ENCODE measurements around the gene SSR2.

SSR2 gene

DNA sequence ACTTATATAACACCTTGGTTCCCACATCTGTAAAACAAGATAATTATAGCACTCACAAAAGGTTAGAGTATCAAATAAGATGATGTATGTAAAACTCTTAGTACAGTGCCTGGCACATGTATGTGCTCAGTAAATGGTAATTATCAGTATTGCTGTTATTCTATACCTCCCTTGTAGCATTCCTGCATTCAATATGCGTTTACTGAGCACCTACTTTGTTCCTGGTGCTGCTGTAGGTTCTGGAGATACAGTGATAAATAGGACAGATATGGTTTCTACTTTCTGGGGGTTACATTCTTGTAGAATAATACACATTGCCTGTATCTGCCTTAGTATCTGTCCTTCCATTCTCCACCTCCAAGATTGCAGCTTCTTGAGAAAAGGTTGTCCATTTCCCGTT, 1.2 kb upstream of the SSR2 start:
- no peak overlapping the region for H3K4me3 ChIP-seq (replicated peaks; ENCODE audit: low read depth, low read length)
- peaks cover 2% of the 10 kb centered on the region for H3K36me3 ChIP-seq (ENCODE audit: control insufficient read depth, insufficient read depth, low read length)
- TF ChIP-seq, protein P1, sequence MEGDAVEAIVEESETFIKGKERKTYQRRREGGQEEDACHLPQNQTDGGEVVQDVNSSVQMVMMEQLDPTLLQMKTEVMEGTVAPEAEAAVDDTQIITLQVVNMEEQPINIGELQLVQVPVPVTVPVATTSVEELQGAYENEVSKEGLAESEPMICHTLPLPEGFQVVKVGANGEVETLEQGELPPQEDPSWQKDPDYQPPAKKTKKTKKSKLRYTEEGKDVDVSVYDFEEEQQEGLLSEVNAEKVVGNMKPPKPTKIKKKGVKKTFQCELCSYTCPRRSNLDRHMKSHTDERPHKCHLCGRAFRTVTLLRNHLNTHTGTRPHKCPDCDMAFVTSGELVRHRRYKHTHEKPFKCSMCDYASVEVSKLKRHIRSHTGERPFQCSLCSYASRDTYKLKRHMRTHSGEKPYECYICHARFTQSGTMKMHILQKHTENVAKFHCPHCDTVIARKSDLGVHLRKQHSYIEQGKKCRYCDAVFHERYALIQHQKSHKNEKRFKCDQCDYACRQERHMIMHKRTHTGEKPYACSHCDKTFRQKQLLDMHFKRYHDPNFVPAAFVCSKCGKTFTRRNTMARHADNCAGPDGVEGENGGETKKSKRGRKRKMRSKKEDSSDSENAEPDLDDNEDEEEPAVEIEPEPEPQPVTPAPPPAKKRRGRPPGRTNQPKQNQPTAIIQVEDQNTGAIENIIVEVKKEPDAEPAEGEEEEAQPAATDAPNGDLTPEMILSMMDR (IDR thresholded peaks at IDR 0.05; ENCODE audit: insufficient read depth, low read length, poor library complexity, severe bottlenecking) = no peak
- no peak for DNase-seq (ENCODE audit: extremely low read depth, insufficient read length)
- H3K27me3 ChIP-seq (replicated peaks; ENCODE audit: control insufficient read depth, insufficient read depth, low read length) = no peaks in the 10 kb centered on the region

DNA sequence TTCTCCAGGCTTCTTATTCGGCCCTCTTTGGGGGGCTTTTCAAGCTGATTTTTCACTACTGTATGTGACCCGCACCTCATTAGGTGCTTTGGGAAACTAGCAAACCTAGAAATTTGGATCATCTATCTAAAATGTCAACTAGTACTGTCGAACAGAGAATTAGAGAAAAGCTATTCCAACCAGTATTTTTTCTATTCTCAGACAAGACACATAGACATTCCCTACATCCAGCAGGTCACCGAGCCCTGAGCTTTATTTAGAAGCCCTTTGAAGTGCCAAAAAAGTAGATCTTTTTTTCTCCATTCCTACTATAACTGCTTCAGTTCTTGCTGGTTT, 310 bp upstream of the SSR2 start:
- no peak for DNase-seq (ENCODE audit: extremely low read depth, insufficient read length)
- H3K36me3 ChIP-seq (ENCODE audit: control insufficient read depth, insufficient read depth, low read length) = peaks cover 2% of the 10 kb centered on the region
- peak overlapping the region; percentile 0 for H3K4me3 ChIP-seq (replicated peaks; ENCODE audit: low read depth, low read length)
- no peaks in the 10 kb centered on the region for H3K27me3 ChIP-seq (replicated peaks; ENCODE audit: control insufficient read depth, insufficient read depth, low read length)
- TF ChIP-seq, protein P1 (IDR thresholded peaks at IDR 0.05; ENCODE audit: insufficient read depth, low read length, poor library complexity, severe bottlenecking) = no peak

DNA sequence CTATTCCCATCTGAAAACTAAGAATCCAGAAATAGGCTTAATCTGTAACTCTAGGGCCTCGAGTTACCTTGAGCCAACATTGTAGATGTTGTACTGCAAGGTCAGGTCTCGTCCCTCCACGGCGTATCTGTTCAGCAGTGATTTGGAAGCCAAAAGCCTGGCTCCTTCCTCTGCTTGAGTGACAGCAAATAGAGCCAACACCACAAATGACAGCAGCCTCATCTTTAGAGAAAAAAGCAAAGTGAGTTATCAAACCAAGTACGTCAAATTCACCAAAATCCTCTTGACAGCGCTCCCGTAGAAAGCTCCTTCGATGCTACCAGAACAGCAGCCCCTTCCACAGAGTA, 832 bp downstream of the SSR2 start:
- peak overlapping the region; percentile 73 for H3K4me3 ChIP-seq (replicated peaks; ENCODE audit: low read depth, low read length)
- H3K36me3 ChIP-seq (ENCODE audit: control insufficient read depth, insufficient read depth, low read length) = peaks cover 3% of the 10 kb centered on the region
- TF ChIP-seq, protein P1 (IDR thresholded peaks at IDR 0.05; ENCODE audit: insufficient read depth, low read length, poor library complexity, severe bottlenecking) = no peak
- no peaks in the 10 kb centered on the region for H3K27me3 ChIP-seq (replicated peaks; ENCODE audit: control insufficient read depth, insufficient read depth, low read length)
- DNase-seq (ENCODE audit: extremely low read depth, insufficient read length) = no peak

DNA sequence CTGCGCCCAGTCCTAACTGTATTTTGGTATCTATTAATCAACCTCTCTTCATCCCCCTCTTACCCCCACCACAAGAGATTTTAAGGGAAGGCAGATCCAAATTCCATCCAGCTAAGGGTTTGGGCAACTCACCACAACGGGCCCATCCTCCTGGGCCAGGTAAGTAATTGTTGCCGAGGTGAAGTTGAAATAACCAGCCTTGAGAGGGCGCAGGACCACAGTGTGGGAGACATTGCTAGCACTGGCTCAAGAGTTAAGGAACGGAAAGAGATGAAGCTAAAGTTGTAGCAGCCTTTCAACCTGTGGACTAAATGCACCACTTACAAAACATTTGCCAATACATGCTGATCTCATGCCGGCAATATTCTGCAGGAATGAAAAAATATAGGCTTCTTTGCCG, 5.9 kb downstream of the SSR2 start:
- Histone ChIP-seq H3K36me3 (ENCODE audit: control insufficient read depth, insufficient read depth, low read length) (peaks cover 20% of the 10 kb centered on the region), H3K27me3 (replicated peaks; ENCODE audit: control insufficient read depth, insufficient read depth, low read length) (no peaks in the 10 kb centered on the region), H3K4me3 (replicated peaks; ENCODE audit: low read depth, low read length) (no peak overlapping the region)
- TF ChIP-seq, protein P1 (IDR thresholded peaks at IDR 0.05; ENCODE audit: insufficient read depth, low read length, poor library complexity, severe bottlenecking) = no peak
- no peak for DNase-seq (ENCODE audit: extremely low read depth, insufficient read length)

DNA sequence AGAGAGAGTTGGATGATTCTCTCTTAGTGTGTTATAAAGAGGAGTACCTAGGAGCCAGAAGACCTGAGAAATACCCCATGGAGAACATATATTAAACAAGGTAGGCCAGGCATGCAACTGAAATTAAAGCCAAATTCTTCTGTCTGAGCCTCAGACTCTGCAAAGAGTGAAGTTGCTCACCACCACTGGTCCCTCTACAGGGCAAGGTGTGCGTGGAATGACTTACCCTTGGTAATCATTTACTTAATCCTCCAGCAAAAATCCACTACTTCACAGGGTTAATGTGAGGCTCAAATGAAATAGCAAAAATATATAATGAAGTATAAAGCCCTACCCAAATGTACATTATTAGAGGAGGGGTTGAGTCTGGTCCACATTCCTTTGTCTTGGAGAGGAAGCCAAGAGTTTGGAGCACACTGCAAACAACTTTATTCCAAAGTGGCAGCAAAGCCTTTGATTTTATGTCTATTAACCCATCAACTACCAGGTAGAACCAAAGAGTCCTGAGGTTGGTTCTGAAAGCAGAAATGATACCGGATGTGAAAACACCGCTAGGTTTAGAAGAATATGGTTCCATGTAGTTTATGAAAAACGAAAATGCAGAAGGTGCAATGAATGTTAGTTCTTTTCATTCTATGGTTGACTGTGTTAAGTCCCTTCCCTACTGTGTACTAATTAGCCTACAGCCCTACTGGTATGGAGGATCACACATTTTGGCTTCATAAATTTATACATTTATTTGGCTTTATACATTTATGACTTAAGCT, 8.5 kb downstream of the SSR2 start:
- TF ChIP-seq, protein P1 (IDR thresholded peaks at IDR 0.05; ENCODE audit: insufficient read depth, low read length, poor library complexity, severe bottlenecking) = no peak
- no peaks in the 10 kb centered on the region for H3K27me3 ChIP-seq (replicated peaks; ENCODE audit: control insufficient read depth, insufficient read depth, low read length)
- H3K4me3 ChIP-seq (replicated peaks; ENCODE audit: low read depth, low read length) = no peak overlapping the region
- DNase-seq (ENCODE audit: extremely low read depth, insufficient read length) = peak; percentile 55
- peaks cover 24% of the 10 kb centered on the region for H3K36me3 ChIP-seq (ENCODE audit: control insufficient read depth, insufficient read depth, low read length)

DNA sequence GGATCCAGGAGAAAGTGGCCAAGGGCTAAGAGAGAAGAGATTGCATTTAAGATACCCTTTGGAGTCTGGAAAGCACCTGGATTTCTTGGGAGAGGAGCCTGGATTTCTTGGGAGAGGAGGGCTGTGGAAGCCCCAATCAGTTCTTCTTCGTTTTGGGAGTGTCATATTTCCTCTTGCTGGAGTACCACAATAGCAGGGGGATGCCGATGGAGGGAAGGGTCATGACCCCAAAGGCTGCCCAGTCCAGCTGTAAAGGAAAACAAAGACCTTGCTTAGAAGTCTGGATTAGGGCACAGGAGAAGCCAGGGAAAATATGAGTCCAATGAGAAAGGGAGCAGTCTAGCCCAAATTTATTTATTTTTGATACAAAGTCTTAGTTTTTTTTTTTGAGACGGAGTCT, 11.3 kb downstream of the SSR2 start:
- peaks cover 20% of the 10 kb centered on the region for H3K36me3 ChIP-seq (ENCODE audit: control insufficient read depth, insufficient read depth, low read length)
- H3K27me3 ChIP-seq (replicated peaks; ENCODE audit: control insufficient read depth, insufficient read depth, low read length) = no peaks in the 10 kb centered on the region
- no peak for DNase-seq (ENCODE audit: extremely low read depth, insufficient read length)
- H3K4me3 ChIP-seq (replicated peaks; ENCODE audit: low read depth, low read length) = no peak overlapping the region
- TF ChIP-seq, protein P1 (IDR thresholded peaks at IDR 0.05; ENCODE audit: insufficient read depth, low read length, poor library complexity, severe bottlenecking) = no peak
